ENCODE results near the gene TMEM53.

- TF ChIP-seq POLR2A (IDR thresholded peaks at IDR 0.05; ENCODE audit: low read depth, low read length), result no peak
- no peak for TF ChIP-seq POLR2AphosphoS5 (IDR thresholded peaks at IDR 0.05; ENCODE audit: low read depth, low read length)
- no peak for TF ChIP-seq TAF1 (IDR thresholded peaks at IDR 0.05; ENCODE audit: borderline replicate concordance, low read depth, low read length)
Measured at GRCh38 chr1:44705470-44705869, 31.2 kb upstream of the TMEM53 start.

Measured in GM12892 (cell line).